GM12891 (cell line): ENCODE measurements around the gene RANBP9.

Experiments
- POLR2A ChIP-seq: IDR thresholded peaks from 2 replicates; pipeline ENCODE4 v1.6.1; 2011; ENCODE audit warnings: low read depth, low read length, control low read depth
- SPI1 ChIP-seq: IDR thresholded peaks from 2 replicates; pipeline ENCODE4 v1.6.1; 2011; ENCODE audit warnings: low read depth, low read length, control low read depth

- TF ChIP-seq POLR2A (no peak), SPI1 (no peak)
Observed at GRCh38 chr6:13677878-13678254, 33.8 kb downstream of the RANBP9 start.
